ENCODE measurements around the gene GOLGA1. TPM values are rescaled to one million over a fixed set of nuclear protein-coding genes. Genes with fewer than 3 reads are reported as not detected.
A peak's percentile ranks its signal among the peaks of the same experiment; 100 is the strongest.

The GOLGA1 gene
- polyA plus RNA-seq, 3 donors, result 3.1 to 15.7 (median 8.0) TPM

- H3K27ac Mint-ChIP-seq, result no peak overlapping the region
- TF ChIP-seq, protein P1, sequence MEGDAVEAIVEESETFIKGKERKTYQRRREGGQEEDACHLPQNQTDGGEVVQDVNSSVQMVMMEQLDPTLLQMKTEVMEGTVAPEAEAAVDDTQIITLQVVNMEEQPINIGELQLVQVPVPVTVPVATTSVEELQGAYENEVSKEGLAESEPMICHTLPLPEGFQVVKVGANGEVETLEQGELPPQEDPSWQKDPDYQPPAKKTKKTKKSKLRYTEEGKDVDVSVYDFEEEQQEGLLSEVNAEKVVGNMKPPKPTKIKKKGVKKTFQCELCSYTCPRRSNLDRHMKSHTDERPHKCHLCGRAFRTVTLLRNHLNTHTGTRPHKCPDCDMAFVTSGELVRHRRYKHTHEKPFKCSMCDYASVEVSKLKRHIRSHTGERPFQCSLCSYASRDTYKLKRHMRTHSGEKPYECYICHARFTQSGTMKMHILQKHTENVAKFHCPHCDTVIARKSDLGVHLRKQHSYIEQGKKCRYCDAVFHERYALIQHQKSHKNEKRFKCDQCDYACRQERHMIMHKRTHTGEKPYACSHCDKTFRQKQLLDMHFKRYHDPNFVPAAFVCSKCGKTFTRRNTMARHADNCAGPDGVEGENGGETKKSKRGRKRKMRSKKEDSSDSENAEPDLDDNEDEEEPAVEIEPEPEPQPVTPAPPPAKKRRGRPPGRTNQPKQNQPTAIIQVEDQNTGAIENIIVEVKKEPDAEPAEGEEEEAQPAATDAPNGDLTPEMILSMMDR (IDR thresholded peaks at IDR 0.05), result no peak
- Histone ChIP-seq H3K4me1 (ENCODE audit: control insufficient read depth in 1 of 2, insufficient read depth in 2 of 2, low read length in 2 of 2) (no peaks in the 10 kb centered on the region), H3K27ac (ENCODE audit: low read depth in 1 of 2, low read length in 2 of 2) (no peak overlapping the region), H3K36me3 (replicated peaks in 1 of 2; ENCODE audit: control insufficient read depth in 1 of 2, insufficient read depth in 2 of 2, low read length in 2 of 2) (peaks cover 90 to 100% of the 10 kb centered on the region in 2 donors), H3K4me3 (replicated peaks in 1 of 3; ENCODE audit: low read depth in 2 of 3, low read length in 3 of 3) (no peak overlapping the region), H2AFZ (ENCODE audit: insufficient read depth, low read depth, low read length, poor library complexity, severe bottlenecking) (no peak overlapping the region), H4K20me1 (ENCODE audit: insufficient read depth, low read length) (peaks cover 38% of the 10 kb centered on the region), H3K9ac (ENCODE audit: insufficient read depth, low read length, poor library complexity, severe bottlenecking) (no peak overlapping the region), H3K79me2 (ENCODE audit: insufficient read depth, low read length) (peaks cover 26% of the 10 kb centered on the region), H3K4me2 (replicated peaks; ENCODE audit: extremely low read depth, low read length, poor library complexity, severe bottlenecking) (no peak overlapping the region), H3K9me3 (replicated peaks in 1 of 2; ENCODE audit: control insufficient read depth in 1 of 2, insufficient read depth in 1 of 2, low read length in 2 of 2) (no peaks in the 10 kb centered on the region), H3K27me3 (ENCODE audit: control insufficient read depth in 2 of 2, insufficient read depth in 2 of 2, low read length in 2 of 2) (no peaks in the 10 kb centered on the region)
- no peak overlapping the region for H3K4me3 Mint-ChIP-seq
- H3K27me3 Mint-ChIP-seq (ENCODE audit: low read depth in 3 of 3), result peaks cover 0 to 1% (median 0%) of the 10 kb centered on the region in 3 donors
- H3K4me1 Mint-ChIP-seq, result no peaks in the 10 kb centered on the region
- WGBS (ENCODE audit: insufficient coverage), result 97% methylated on average over 4 of the region's 6 CpGs
- no peaks in the 10 kb centered on the region for H3K9me3 Mint-ChIP-seq
- peaks cover 82 to 93% of the 10 kb centered on the region in 2 donors for H3K36me3 Mint-ChIP-seq
- DNase-seq, result no peak
- intact Hi-C loops (cut with micrococcal nuclease), result no loop called here
These were observed 62.4 kb downstream of the GOLGA1 start for GRCh38 chr9:124878518-124878917.

DNA sequence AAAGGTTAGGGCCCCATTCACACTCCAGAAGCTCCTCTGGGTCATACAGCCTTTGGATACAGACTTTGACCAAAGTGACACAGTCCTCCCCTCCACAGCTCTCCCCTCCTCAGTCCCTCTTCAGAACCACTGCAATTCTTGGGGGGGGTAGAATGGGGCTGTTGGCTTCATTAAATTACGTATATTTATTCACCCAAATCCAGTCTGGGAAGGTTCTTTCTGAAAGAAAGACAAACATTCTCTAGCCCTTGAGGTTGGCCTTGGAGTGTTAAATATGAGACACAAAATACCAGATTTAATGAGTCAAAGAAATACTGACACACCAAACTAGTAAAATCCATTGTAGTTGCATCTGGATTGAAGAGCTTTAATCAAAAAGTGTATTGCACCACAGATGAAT, 62.9 kb downstream of the GOLGA1 start:
- Histone ChIP-seq H2AFZ (ENCODE audit: insufficient read depth, low read depth, low read length, poor library complexity, severe bottlenecking) (no peak overlapping the region), H3K36me3 (replicated peaks in 1 of 2; ENCODE audit: control insufficient read depth in 1 of 2, insufficient read depth in 2 of 2, low read length in 2 of 2) (peaks cover 92 to 99% of the 10 kb centered on the region in 2 donors), H3K27ac (ENCODE audit: low read depth in 1 of 2, low read length in 2 of 2) (no peak overlapping the region), H3K9ac (ENCODE audit: insufficient read depth, low read length, poor library complexity, severe bottlenecking) (no peak overlapping the region), H3K27me3 (ENCODE audit: control insufficient read depth in 2 of 2, insufficient read depth in 2 of 2, low read length in 2 of 2) (no peaks in the 10 kb centered on the region), H3K4me1 (ENCODE audit: control insufficient read depth in 1 of 2, insufficient read depth in 2 of 2, low read length in 2 of 2) (peaks cover 4% of the 10 kb centered on the region in 2 donors), H4K20me1 (ENCODE audit: insufficient read depth, low read length) (peaks cover 43% of the 10 kb centered on the region), H3K79me2 (ENCODE audit: insufficient read depth, low read length) (peaks cover 31% of the 10 kb centered on the region), H3K9me3 (replicated peaks in 1 of 2; ENCODE audit: control insufficient read depth in 1 of 2, insufficient read depth in 1 of 2, low read length in 2 of 2) (no peaks in the 10 kb centered on the region), H3K4me3 (replicated peaks in 1 of 3; ENCODE audit: low read depth in 2 of 3, low read length in 3 of 3) (no peak overlapping the region), H3K4me2 (replicated peaks; ENCODE audit: extremely low read depth, low read length, poor library complexity, severe bottlenecking) (no peak overlapping the region)
- peak overlapping the region in 2 of 7 donors; percentile 41 to 50 for H3K27ac Mint-ChIP-seq
- H3K4me3 Mint-ChIP-seq, result no peak overlapping the region
- peaks cover 87 to 94% of the 10 kb centered on the region in 2 donors for H3K36me3 Mint-ChIP-seq
- H3K27me3 Mint-ChIP-seq (ENCODE audit: low read depth in 3 of 3), result peaks cover 0 to 1% (median 0%) of the 10 kb centered on the region in 3 donors
- no peaks in the 10 kb centered on the region for H3K9me3 Mint-ChIP-seq
- no CpG with 5 or more reads among the region's 1 CpG for WGBS (ENCODE audit: insufficient coverage)
- intact Hi-C loops (cut with micrococcal nuclease), result no loop called here
- no peak for DNase-seq
- H3K4me1 Mint-ChIP-seq, result peaks cover 3% of the 10 kb centered on the region
- TF ChIP-seq, protein P1 (IDR thresholded peaks at IDR 0.05), result no peak
